Stomach (tissue), 9 donors: ENCODE results near the gene ADARB2. TPM values are rescaled to one million over a fixed set of nuclear protein-coding genes. Genes with fewer than 3 reads are reported as not detected.
"Not testable (repeated sequence)": the region's sequence is repeated elsewhere in the genome, so short reads cannot be mapped to it uniquely, and the experiment has no call there.

Source experiments
- DNase-seq, 2 donors: peaks; one replicate each; pipeline versions ENCODE4 v3.0.0 to v3.0.0-alpha.2; 2013 to 2019
- H3K27ac ChIP-seq, 5 donors: fragments of 200-600 bp in 4 of 5; sonication (generic) in 4 of 5; one replicate each; pipeline ENCODE4 v1.5.1; 2013 to 2019; ENCODE audit warnings: mild to moderate bottlenecking in 1 of 5, moderate library complexity in 1 of 5
- H3K27me3 ChIP-seq, 3 donors: fragments of 200-600 bp; sonication (generic); one replicate each; pipeline ENCODE4 v1.5.1; 2017 to 2019; ENCODE audit warnings: mixed run types in 1 of 3
- H3K36me3 ChIP-seq, 4 donors: fragments of 200-600 bp; sonication (generic); 1 replicate in 3 of 4; 2 replicates in 1 of 4; pipeline ENCODE4 v1.5.1; 2016 to 2019
- H3K4me1 ChIP-seq, 4 donors: fragments of 200-600 bp; sonication (generic); one replicate each; pipeline ENCODE4 v1.5.1; 2016 to 2019
- H3K4me3 ChIP-seq, 4 donors: fragments of 200-600 bp; sonication (generic) in 3 of 4; one replicate each; pipeline ENCODE4 v1.5.1; 2016 to 2019; ENCODE audit warnings: mild to moderate bottlenecking in 1 of 4
- H3K9me3 ChIP-seq, 4 donors: fragments of 200-600 bp; sonication (generic); one replicate each; pipeline ENCODE4 v1.5.1; 2016 to 2019
- CTCF ChIP-seq, 7 experiments: fragments of 450-650 bp in 4 of 7; fragments of 200-600 bp in 3 of 7; sonication (generic) in 3 of 7; IDR thresholded peaks; one replicate each; pipeline ENCODE4 v1.5.1; 2016 to 2019; ENCODE audit warnings: antibody characterized with exemption in 7 of 7, control low read depth in 2 of 7, mild to moderate bottlenecking in 1 of 7
- EP300 ChIP-seq: sonication (generic); formaldehyde crosslinking; IDR thresholded peaks from one replicate; pipeline ENCODE4 v1.6.1; 2017; ENCODE audit warnings: antibody characterized with exemption
- POLR2A ChIP-seq, 4 donors: fragments of 450-650 bp; IDR thresholded peaks; one replicate each; pipeline ENCODE4 v1.6.1; 2016; ENCODE audit warnings: antibody characterized with exemption in 4 of 4, control low read depth in 2 of 4, mild to moderate bottlenecking in 1 of 4, moderate library complexity in 1 of 4
- POLR2AphosphoS5 ChIP-seq, 3 donors: sonication (generic); formaldehyde crosslinking; IDR thresholded peaks; one replicate each; pipeline ENCODE4 v1.6.1; 2016; ENCODE audit warnings: antibody characterized with exemption in 3 of 3
- WGBS, 5 donors: extraction: QIAGEN DNeasy Blood & Tissue Kit in 3 of 5; methylation state at CpG; one replicate each; pipeline versions ENCODE4 v1.1.5 to v1.1.7; 2013 to 2018; 5-methylcytosine and 5-hydroxymethylcytosine counted together
- intact Hi-C: fragments of 100-400 bp; cut with DNase I; formaldehyde crosslinking; loops from one replicate; pipeline ENCODE4 v1.15.1; 2023; ENCODE audit warnings: low total_unique reads
- polyA plus RNA-seq, 3 donors: library from polyadenylated mRNA; stranded (reverse); fragments of 200-250 nt; gene quantifications; one replicate each; pipeline ENCODE4 v1.2.3, GENCODE V29; 2013
- total RNA-seq, 5 donors: library from RNA; depleted of rRNA; stranded (reverse); fragments of >200 nt; gene quantifications; one replicate each; pipeline versions ENCODE4 v1.1.0 to v1.2.3, GENCODE V29; 2014 to 2016
- donor health status: healthy with polysubstance abuse.
- donor health status: Bipolar disorder and iron deficiency.
- donor health status: healthy.

The ADARB2 gene
- total and polyA plus RNA-seq, 8 donors, result 0.55 to 4.1 (median 1.4) TPM; not detected in 1

GRCh38 chr10:1538121-1538520 lies 199.2 kb downstream of the ADARB2 start:
- Histone ChIP-seq H3K4me3 (no peak overlapping the region), H3K27me3 (peaks cover 0 to 12% (median 0%) of the 10 kb centered on the region in 3 donors), H3K4me1 (no peaks in the 10 kb centered on the region), H3K27ac (no peak overlapping the region), H3K9me3 (no peaks in the 10 kb centered on the region), H3K36me3 (no peaks in the 10 kb centered on the region)
- TF ChIP-seq CTCF (IDR thresholded peaks at IDR 0.05) (no peak), POLR2AphosphoS5 (IDR thresholded peaks at IDR 0.05) (no peak), POLR2A (IDR thresholded peaks at IDR 0.05) (no peak), EP300 (no peak)
- WGBS, 5 donors, result 58 to 68% (median 63%) methylated on average over 2 to 8 of the region's 8 CpGs
- intact Hi-C loops, result no loop called here
- no peak for DNase-seq

GRCh38 chr10:1537449-1537848 lies 199.9 kb downstream of the ADARB2 start:
- 84 to 93% (median 91%) methylated on average over 2 of the region's 2 CpGs for WGBS, 5 donors
- H3K36me3 ChIP-seq, intact Hi-C loops, H3K27ac ChIP-seq, H3K4me3 ChIP-seq, H3K4me1 ChIP-seq, DNase-seq, H3K9me3 ChIP-seq: not testable (repeated sequence)
- H3K27me3 ChIP-seq, result peaks cover 0 to 12% (median 0%) of the 10 kb centered on the region in 3 donors

- Histone ChIP-seq H3K36me3 (no peaks in the 10 kb centered on the region), H3K27me3 (peaks cover 0 to 12% (median 0%) of the 10 kb centered on the region in 3 donors), H3K4me3 (no peak overlapping the region), H3K27ac (no peak overlapping the region), H3K4me1 (no peaks in the 10 kb centered on the region), H3K9me3 (no peaks in the 10 kb centered on the region)
- intact Hi-C loops, result no loop called here
- WGBS, 5 donors, result 77 to 83% (median 79%) methylated on average over 7 of the region's 7 CpGs
- peak in 1 of 2 donors; percentile 40 for DNase-seq
- TF ChIP-seq EP300 (no peak), POLR2A (IDR thresholded peaks at IDR 0.05) (no peak), POLR2AphosphoS5 (IDR thresholded peaks at IDR 0.05) (no peak), CTCF (IDR thresholded peaks at IDR 0.05) (no peak)
Measured at GRCh38 chr10:1536341-1536740, 201.0 kb downstream of the ADARB2 start.

- DNase-seq, result peak in 1 of 2 donors; percentile 56
- no peak overlapping the region for H3K4me3 ChIP-seq
- 70 to 79% (median 78%) methylated on average over 24 of the region's 24 CpGs for WGBS, 5 donors
- TF ChIP-seq CTCF (IDR thresholded peaks at IDR 0.05) (no peak), EP300 (no peak), POLR2AphosphoS5 (IDR thresholded peaks at IDR 0.05) (no peak), POLR2A (IDR thresholded peaks at IDR 0.05) (no peak)
- intact Hi-C loops, result no loop called here
- no peaks in the 10 kb centered on the region for H3K4me1 ChIP-seq
- H3K36me3 ChIP-seq, result no peaks in the 10 kb centered on the region
- H3K27ac ChIP-seq, result no peak overlapping the region
- no peaks in the 10 kb centered on the region for H3K9me3 ChIP-seq
- peaks cover 0 to 12% (median 0%) of the 10 kb centered on the region in 3 donors for H3K27me3 ChIP-seq
Measured at GRCh38 chr10:1535301-1535965, 201.9 kb downstream of the ADARB2 start.

GRCh38 chr10:1534820-1535219 lies 202.5 kb downstream of the ADARB2 start:
- H3K9me3 ChIP-seq, result no peaks in the 10 kb centered on the region
- H3K36me3 ChIP-seq, result no peaks in the 10 kb centered on the region
- no peaks in the 10 kb centered on the region for H3K4me1 ChIP-seq
- DNase-seq, result peak in 1 of 2 donors; percentile 53
- WGBS, 5 donors, result 69 to 80% (median 78%) methylated on average over 17 to 19 of the region's 19 CpGs
- intact Hi-C loops, result no loop called here
- peaks cover 0 to 18% (median 0%) of the 10 kb centered on the region in 3 donors for H3K27me3 ChIP-seq
- no peak overlapping the region for H3K27ac ChIP-seq
- TF ChIP-seq POLR2AphosphoS5 (IDR thresholded peaks at IDR 0.05) (no peak), POLR2A (IDR thresholded peaks at IDR 0.05) (no peak), CTCF (IDR thresholded peaks at IDR 0.05) (no peak), EP300 (no peak)
- no peak overlapping the region for H3K4me3 ChIP-seq
